ENCODE results near the gene IGF2R.
"Not testable (repeated sequence)": the region's sequence is repeated elsewhere in the genome, so short reads cannot be mapped to it uniquely, and the experiment has no call there.

The IGF2R gene

GRCh38 chr6:159968295-159969203 lies at the start of gene IGF2R:
IGF2R (plus strand) TSS chr6:159969082; CDS start chr6:159969247, 165 bp downstream.
- DNase-seq, result peak; percentile 97

- no peak for DNase-seq
These were observed 49.1 kb upstream of the IGF2R start for GRCh38 chr6:159919800-159920199.

GRCh38 chr6:159924150-159924549 lies 44.7 kb upstream of the IGF2R start:
- DNase-seq, result not testable (repeated sequence)

GRCh38 chr6:159926542-159927203 lies 42.2 kb upstream of the IGF2R start:
- DNase-seq, result no peak

GRCh38 chr6:159929819-159930218 lies 39.1 kb upstream of the IGF2R start:
- peak; percentile 37 for DNase-seq

- no peak for DNase-seq
These were observed 37.8 kb upstream of the IGF2R start for GRCh38 chr6:159931112-159931511.

GRCh38 chr6:159931846-159932245 lies 37.0 kb upstream of the IGF2R start:
- peak; percentile 27 for DNase-seq

GRCh38 chr6:159933077-159933476 lies 35.8 kb upstream of the IGF2R start:
- DNase-seq, result no peak

GRCh38 chr6:159934181-159934580 lies 34.7 kb upstream of the IGF2R start:
- no peak for DNase-seq

GRCh38 chr6:159935065-159935464 lies 33.8 kb upstream of the IGF2R start:
- DNase-seq, result no peak

- no peak for DNase-seq
These were observed 33.2 kb upstream of the IGF2R start for GRCh38 chr6:159935633-159936032.

- DNase-seq, result no peak
These were observed 29.3 kb upstream of the IGF2R start for GRCh38 chr6:159939591-159940016.

- peak; percentile 17 for DNase-seq
These were observed 27.4 kb upstream of the IGF2R start for GRCh38 chr6:159941286-159942113.

- DNase-seq, result no peak
These were observed 25.7 kb upstream of the IGF2R start for GRCh38 chr6:159943101-159943632.

- DNase-seq, result no peak
These were observed 24.8 kb upstream of the IGF2R start for GRCh38 chr6:159943968-159944598.

- DNase-seq, result no peak
These were observed 23.0 kb upstream of the IGF2R start for GRCh38 chr6:159945801-159946392.

- DNase-seq, result no peak
These were observed 22.0 kb upstream of the IGF2R start for GRCh38 chr6:159946912-159947311.

GRCh38 chr6:159948199-159948598 lies 20.7 kb upstream of the IGF2R start:
- no peak for DNase-seq

- DNase-seq, result no peak
These were observed 17.1 kb upstream of the IGF2R start for GRCh38 chr6:159951772-159952171.

GRCh38 chr6:159952289-159953005 lies 16.4 kb upstream of the IGF2R start:
- DNase-seq, result no peak

- no peak for DNase-seq
These were observed 15.7 kb upstream of the IGF2R start for GRCh38 chr6:159953091-159953601.
